Measurements from ENCODE around the gene SGK2. TPM values are rescaled to one million over a fixed set of nuclear protein-coding genes. Genes with fewer than 3 reads are reported as not detected.

Gene SGK2
- total RNA-seq, 1 experiment from 2014 or later = 0.13 TPM

DNA sequence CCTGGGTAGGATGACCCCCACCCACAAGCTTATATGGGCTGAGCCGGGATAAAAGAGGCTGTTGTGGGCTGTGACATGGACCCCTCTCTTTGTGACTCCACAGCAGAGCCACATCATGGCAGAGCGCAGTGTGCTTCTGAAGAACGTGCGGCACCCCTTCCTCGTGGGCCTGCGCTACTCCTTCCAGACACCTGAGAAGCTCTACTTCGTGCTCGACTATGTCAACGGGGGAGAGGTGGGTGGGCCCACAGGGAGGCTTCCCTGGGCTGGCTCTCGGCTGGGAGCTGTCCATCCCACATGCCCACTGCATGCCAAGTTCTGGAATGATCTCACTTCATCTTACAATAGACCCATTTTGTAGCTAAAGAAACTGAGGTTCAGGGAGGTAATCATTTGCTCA lies 10.5 kb downstream of the SGK2 start:
- H3K27me3 ChIP-seq (replicated peaks; ENCODE audit: insufficient read depth, low read depth, low read length, poor library complexity) = no peaks in the 10 kb centered on the region
- no TSS peak for BruUV-seq (replicated peaks)
- ChIA-PET POLR2A (ENCODE audit: low non-redundant PET) (no interaction called here), CTCF (no interaction called here)
- no peaks in the 10 kb centered on the region for H3K9me3 ChIP-seq (ENCODE audit: low read depth, low read length, poor library complexity, severe bottlenecking)
- intact Hi-C loops (cut with micrococcal nuclease; ENCODE audit: unreplicated experiment) = no loop called here
- H3K4me1 ChIP-seq (ENCODE audit: insufficient read depth, low read length, poor library complexity, severe bottlenecking) = no peaks in the 10 kb centered on the region
- DNase-seq (ENCODE audit: low spot score) = no peak
- H3K4me3 ChIP-seq (ENCODE audit: low read depth, low read length, poor library complexity, severe bottlenecking) = no peak overlapping the region
- TF ChIP-seq EZH2 (IDR thresholded peaks at IDR 0.05; ENCODE audit: borderline replicate concordance, low read depth, low read length, poor library complexity, severe bottlenecking) = no peak
- TF ChIP-seq, protein P1, sequence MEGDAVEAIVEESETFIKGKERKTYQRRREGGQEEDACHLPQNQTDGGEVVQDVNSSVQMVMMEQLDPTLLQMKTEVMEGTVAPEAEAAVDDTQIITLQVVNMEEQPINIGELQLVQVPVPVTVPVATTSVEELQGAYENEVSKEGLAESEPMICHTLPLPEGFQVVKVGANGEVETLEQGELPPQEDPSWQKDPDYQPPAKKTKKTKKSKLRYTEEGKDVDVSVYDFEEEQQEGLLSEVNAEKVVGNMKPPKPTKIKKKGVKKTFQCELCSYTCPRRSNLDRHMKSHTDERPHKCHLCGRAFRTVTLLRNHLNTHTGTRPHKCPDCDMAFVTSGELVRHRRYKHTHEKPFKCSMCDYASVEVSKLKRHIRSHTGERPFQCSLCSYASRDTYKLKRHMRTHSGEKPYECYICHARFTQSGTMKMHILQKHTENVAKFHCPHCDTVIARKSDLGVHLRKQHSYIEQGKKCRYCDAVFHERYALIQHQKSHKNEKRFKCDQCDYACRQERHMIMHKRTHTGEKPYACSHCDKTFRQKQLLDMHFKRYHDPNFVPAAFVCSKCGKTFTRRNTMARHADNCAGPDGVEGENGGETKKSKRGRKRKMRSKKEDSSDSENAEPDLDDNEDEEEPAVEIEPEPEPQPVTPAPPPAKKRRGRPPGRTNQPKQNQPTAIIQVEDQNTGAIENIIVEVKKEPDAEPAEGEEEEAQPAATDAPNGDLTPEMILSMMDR (conservative IDR thresholded peaks at IDR 0.05; ENCODE audit: low read depth, low read length) = no peak
- no peak overlapping the region for H3K27ac ChIP-seq (ENCODE audit: low read depth, low read length, poor library complexity, severe bottlenecking)
- no peaks in the 10 kb centered on the region for H3K36me3 ChIP-seq (ENCODE audit: insufficient read depth, low read length, poor library complexity, severe bottlenecking)

DNA sequence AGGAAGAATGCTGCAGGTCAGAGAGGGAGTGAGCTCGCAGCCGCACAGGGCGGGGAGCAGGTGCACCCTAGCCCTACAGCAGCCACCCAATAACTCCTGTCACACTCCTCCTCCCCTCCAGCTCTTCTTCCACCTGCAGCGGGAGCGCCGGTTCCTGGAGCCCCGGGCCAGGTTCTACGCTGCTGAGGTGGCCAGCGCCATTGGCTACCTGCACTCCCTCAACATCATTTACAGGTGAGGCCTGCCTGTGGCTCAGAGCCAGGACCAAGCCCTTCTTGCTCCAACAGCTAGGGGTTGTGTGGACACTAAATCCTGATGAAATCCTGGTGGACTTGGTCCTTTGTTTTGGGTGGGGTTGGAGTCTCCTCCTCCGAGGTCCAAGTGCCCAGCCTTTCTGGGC lies 11.7 kb downstream of the SGK2 start:
- H3K36me3 ChIP-seq (ENCODE audit: insufficient read depth, low read length, poor library complexity, severe bottlenecking) = no peaks in the 10 kb centered on the region
- no peaks in the 10 kb centered on the region for H3K9me3 ChIP-seq (ENCODE audit: low read depth, low read length, poor library complexity, severe bottlenecking)
- ChIA-PET CTCF (no interaction called here), POLR2A (ENCODE audit: low non-redundant PET) (interaction anchor here (0.6 kb wide), 1 partner anchor 104 kb away, joined by 12 read pairs; no protein-coding TSS in a partner anchor)
- no peak overlapping the region for H3K27ac ChIP-seq (ENCODE audit: low read depth, low read length, poor library complexity, severe bottlenecking)
- TF ChIP-seq EZH2 (IDR thresholded peaks at IDR 0.05; ENCODE audit: borderline replicate concordance, low read depth, low read length, poor library complexity, severe bottlenecking) = no peak
- TF ChIP-seq, protein P1 (conservative IDR thresholded peaks at IDR 0.05; ENCODE audit: low read depth, low read length) = no peak
- intact Hi-C loops (cut with micrococcal nuclease; ENCODE audit: unreplicated experiment) = no loop called here
- BruUV-seq (replicated peaks) = no TSS peak
- H3K4me3 ChIP-seq (ENCODE audit: low read depth, low read length, poor library complexity, severe bottlenecking) = no peak overlapping the region
- DNase-seq (ENCODE audit: low spot score) = no peak
- no peaks in the 10 kb centered on the region for H3K27me3 ChIP-seq (replicated peaks; ENCODE audit: insufficient read depth, low read depth, low read length, poor library complexity)
- H3K4me1 ChIP-seq (ENCODE audit: insufficient read depth, low read length, poor library complexity, severe bottlenecking) = no peaks in the 10 kb centered on the region

DNA sequence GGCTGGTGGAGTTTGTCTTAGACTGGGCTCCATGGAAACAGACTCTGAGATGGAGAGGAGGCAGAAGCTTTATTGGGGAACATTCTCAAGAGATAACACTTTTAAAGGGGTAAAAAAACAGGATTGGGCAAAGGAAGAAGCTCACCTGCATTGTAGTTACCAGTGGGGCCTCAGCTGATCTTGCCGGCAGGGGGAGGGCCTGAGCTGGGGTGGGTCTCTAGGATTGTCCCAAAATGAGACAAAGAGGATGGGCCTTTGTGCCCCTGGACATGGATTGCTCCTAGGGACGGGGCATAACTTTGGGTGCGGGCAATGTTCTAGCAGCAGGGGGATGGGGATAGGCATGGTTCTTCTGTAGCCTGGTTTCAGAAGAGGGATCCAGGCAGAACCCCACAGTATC lies 12.5 kb downstream of the SGK2 start:
- TF ChIP-seq, protein P1 (conservative IDR thresholded peaks at IDR 0.05; ENCODE audit: low read depth, low read length) = no peak
- TF ChIP-seq EZH2 (IDR thresholded peaks at IDR 0.05; ENCODE audit: borderline replicate concordance, low read depth, low read length, poor library complexity, severe bottlenecking) = no peak
- no peaks in the 10 kb centered on the region for H3K27me3 ChIP-seq (replicated peaks; ENCODE audit: insufficient read depth, low read depth, low read length, poor library complexity)
- H3K27ac ChIP-seq (ENCODE audit: low read depth, low read length, poor library complexity, severe bottlenecking) = no peak overlapping the region
- H3K4me3 ChIP-seq (ENCODE audit: low read depth, low read length, poor library complexity, severe bottlenecking) = no peak overlapping the region
- no peaks in the 10 kb centered on the region for H3K9me3 ChIP-seq (ENCODE audit: low read depth, low read length, poor library complexity, severe bottlenecking)
- no peaks in the 10 kb centered on the region for H3K36me3 ChIP-seq (ENCODE audit: insufficient read depth, low read length, poor library complexity, severe bottlenecking)
- no peak for DNase-seq (ENCODE audit: low spot score)
- POLR2A ChIA-PET (ENCODE audit: low non-redundant PET) = no interaction called here
- intact Hi-C loops (cut with micrococcal nuclease; ENCODE audit: unreplicated experiment) = no loop called here
- CTCF ChIA-PET = no interaction called here
- no peaks in the 10 kb centered on the region for H3K4me1 ChIP-seq (ENCODE audit: insufficient read depth, low read length, poor library complexity, severe bottlenecking)
- no TSS peak for BruUV-seq (replicated peaks)
